Astrocyte of the hippocampus (primary cell): ENCODE results near the gene MAML1.
"Not testable (repeated sequence)": the region's sequence is repeated elsewhere in the genome, so short reads cannot be mapped to it uniquely, and the experiment has no call there.

ENCODE experiments used
- DNase-seq: peaks from one replicate; pipeline ENCODE4 v3.0.0; 2011; ENCODE audit warnings: low read depth, low spot score

Gene MAML1

GRCh38 chr5:179732918-179733771, 523 bp downstream of the MAML1 start:
- peak; percentile 72 for DNase-seq

- DNase-seq: no peak
Observed at GRCh38 chr5:179733772-179734126, 1.1 kb downstream of the MAML1 start.

GRCh38 chr5:179734536-179735164, 2.0 kb downstream of the MAML1 start:
- no peak for DNase-seq

- DNase-seq: no peak
Observed at GRCh38 chr5:179738742-179739141, 6.1 kb downstream of the MAML1 start.

- not testable (repeated sequence) for DNase-seq
Observed at GRCh38 chr5:179744106-179744505, 11.5 kb downstream of the MAML1 start.

GRCh38 chr5:179746872-179747271, 14.2 kb downstream of the MAML1 start:
- no peak for DNase-seq

- no peak for DNase-seq
Observed at GRCh38 chr5:179747811-179748210, 15.2 kb downstream of the MAML1 start.

- DNase-seq: no peak
Observed at GRCh38 chr5:179749857-179750508, 17.4 kb downstream of the MAML1 start.

- no peak for DNase-seq
Observed at GRCh38 chr5:179753971-179754370, 21.3 kb downstream of the MAML1 start.

GRCh38 chr5:179755022-179755421, 22.4 kb downstream of the MAML1 start:
- DNase-seq: no peak

- DNase-seq: no peak
Observed at GRCh38 chr5:179758955-179759354, 26.3 kb downstream of the MAML1 start.

- no peak for DNase-seq
Observed at GRCh38 chr5:179759581-179760551, 27.2 kb downstream of the MAML1 start.

- DNase-seq: peak; percentile 15
Observed at GRCh38 chr5:179762079-179762780, 29.6 kb downstream of the MAML1 start.

- DNase-seq: no peak
Observed at GRCh38 chr5:179762781-179763176, 30.2 kb downstream of the MAML1 start.

GRCh38 chr5:179763215-179763945, 30.8 kb downstream of the MAML1 start:
- DNase-seq: peak; percentile 92

- DNase-seq: peak; percentile 12
Observed at GRCh38 chr5:179764056-179764455, 31.4 kb downstream of the MAML1 start.

GRCh38 chr5:179765400-179765799, 32.8 kb downstream of the MAML1 start:
- DNase-seq: peak; percentile 88

GRCh38 chr5:179766021-179766725, 33.6 kb downstream of the MAML1 start:
- DNase-seq: peak; percentile 86

GRCh38 chr5:179766726-179767455, 34.3 kb downstream of the MAML1 start:
- no peak for DNase-seq
